Activated T-cell treated with anti-CD3 and anti-CD28 coated beads for 48 hours (primary cell): ENCODE measurements around the gene SCIN.
"Not testable (repeated sequence)": the region's sequence is repeated elsewhere in the genome, so short reads cannot be mapped to it uniquely, and the experiment has no call there.

Source experiments
- DNase-seq: peaks from one replicate; pipeline ENCODE4 v3.0.0-alpha.2; 2020; ENCODE audit warnings: low read depth

The SCIN gene

GRCh38 chr7:12688485-12689170, 118.1 kb downstream of the SCIN start:
- not testable (repeated sequence) for DNase-seq

GRCh38 chr7:12689451-12689850, 118.9 kb downstream of the SCIN start:
- DNase-seq, result no peak

DNA sequence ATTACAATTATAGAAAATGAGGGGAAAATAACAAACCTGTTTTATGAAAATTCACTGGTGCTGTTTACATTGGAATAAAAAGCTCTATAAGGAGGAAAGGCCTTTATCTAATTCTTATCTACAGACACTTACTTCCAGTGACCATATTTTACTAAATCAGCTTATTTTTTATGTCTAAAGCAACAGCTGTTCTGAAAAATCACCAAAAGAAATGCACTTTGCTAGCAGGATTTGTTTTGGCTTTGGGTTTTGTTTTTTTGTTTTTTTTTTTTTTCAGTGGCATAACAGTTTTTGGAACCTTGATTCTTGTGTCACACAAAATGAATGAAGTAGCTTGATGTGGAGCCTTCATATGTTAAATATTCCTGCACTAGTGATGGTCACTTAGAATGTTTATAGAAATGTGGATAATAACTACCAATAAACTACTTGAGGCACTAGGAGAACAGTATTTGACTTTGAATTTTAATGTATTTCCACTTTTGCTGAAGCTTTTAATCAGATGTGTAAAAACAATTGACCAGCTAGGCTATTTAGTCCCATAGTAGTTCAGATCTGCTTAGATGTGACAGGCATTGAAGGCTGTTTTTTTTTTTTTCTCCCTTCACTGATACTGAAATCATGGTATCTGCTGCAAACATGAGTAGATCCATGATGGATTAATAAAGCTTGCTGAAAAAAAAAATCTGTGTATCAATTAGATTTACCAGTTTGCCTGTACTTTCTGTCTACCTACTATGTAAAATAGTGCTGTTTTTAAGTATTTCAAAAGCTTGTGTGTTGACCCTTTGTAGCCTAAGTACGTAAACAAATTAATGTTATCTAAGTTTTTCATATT, 119.7 kb downstream of the SCIN start:
- no peak for DNase-seq

DNA sequence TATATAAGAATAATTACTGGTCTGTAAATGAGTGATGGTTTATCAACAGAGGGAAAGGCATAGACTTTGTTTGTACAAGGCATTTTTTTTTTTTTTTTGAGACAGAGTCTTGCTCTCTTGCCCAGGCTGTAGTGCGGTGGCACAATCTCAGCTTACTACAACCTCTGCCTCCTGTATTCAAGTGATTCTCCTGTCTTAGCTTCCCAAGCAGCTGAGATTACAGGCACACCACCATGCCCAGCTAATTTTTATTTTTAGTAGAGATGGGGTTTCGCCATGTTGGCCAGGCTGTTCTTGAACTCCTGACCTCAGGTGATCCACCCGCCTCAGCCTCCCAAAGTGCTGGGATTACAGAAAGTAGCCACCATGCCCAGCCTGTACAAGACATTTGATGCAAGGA, 120.9 kb downstream of the SCIN start:
- not testable (repeated sequence) for DNase-seq

- DNase-seq, result no peak
Measured at GRCh38 chr7:12692035-12692434, 121.5 kb downstream of the SCIN start.

- no peak for DNase-seq
Measured at GRCh38 chr7:12692479-12693259, 122.1 kb downstream of the SCIN start.

DNA sequence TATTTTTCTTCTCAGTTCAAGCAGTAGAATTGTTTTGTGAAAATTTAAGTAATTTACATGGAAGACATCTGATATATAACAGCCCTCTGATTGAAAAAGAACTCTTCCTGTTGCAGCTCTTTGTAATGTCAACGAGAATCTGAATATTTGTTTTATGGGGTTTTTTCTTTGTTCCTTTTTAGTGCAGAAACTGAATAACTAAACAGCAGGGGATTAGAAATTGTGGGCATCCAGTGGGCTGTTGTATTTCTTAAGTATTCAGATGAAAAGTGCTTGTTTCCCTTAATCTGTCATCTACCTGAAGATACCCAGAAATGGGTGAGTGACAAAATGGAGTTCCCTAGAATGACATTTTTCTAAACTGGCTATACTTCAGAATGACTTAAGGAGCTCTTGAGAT, 124.3 kb downstream of the SCIN start:
- no peak for DNase-seq

GRCh38 chr7:12695965-12696364, 125.4 kb downstream of the SCIN start:
- no peak for DNase-seq

DNA sequence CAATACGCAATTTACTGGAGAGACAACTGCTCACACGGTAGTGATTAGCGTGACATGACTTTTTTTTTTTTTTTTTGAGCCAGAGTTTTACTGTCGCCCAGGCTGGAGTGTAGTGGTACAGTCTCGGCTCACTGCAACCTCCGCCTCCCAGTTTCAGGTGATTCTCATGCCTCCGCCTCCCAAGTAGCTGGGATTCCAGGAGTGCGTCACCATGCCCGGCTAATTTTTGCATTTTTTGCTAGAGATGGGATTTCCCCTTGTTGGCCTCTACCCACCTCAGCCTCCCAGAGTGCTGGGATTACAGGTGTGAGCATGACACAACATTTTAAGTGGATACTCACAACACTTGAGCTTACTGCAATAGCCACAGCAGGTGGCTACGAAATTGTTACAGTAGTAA, 128.8 kb downstream of the SCIN start:
- no peak for DNase-seq

DNA sequence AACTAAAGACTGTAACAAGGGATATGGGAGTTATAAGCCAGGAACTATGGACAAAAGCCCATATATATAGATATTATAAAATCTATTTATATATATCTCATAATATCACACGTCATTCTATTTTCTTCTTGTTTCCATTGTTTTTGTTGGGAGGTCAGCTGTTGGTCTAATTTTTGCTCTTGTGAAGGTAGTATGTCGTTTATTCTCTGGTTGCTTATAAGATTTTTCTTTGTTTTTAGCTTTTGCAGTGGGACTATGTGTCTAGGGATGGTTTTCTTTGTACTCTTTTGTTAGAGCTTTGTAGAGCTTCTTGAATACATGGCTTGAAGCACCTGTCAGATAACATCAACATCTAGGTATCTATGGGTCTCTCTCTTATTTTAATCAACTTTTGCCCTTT, 130.9 kb downstream of the SCIN start:
- no peak for DNase-seq

DNA sequence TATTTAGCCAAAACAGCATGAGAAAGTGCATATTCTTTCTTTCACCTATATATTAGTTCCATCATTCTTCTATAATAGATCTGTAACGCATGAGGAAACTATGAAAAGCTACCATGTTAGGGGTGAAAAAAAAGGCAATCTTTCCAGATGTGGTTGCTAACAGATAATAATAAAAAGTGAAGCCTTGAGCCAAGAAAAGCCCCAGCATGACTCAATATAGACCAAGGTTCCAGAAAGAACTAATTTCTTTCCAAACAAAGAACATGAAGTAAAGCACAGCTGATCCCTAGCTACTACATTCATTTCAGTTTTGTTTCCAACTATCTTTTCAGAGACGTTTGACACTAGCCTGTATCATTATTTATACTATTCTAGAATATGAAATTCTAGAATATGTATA, 133.4 kb downstream of the SCIN start:
- no peak for DNase-seq

DNA sequence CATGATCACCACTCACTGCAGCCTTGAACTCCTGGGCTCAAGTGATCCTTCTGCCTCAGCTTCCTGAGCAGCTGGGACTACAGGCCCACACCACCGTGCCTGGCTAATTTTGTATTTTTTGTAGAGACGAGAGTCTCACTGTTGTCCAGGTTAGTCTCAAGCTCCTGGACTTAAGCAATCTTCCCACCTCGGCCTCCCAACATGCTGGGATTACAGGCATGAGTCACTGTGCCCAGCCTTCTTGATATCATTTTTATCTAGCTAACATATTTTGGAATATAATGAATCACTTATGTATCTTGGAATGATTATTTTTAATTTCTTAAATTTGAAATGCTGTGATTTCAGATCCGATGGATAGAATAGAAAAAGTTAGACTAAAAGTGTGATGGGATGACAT, 135.4 kb downstream of the SCIN start:
- no peak for DNase-seq

DNA sequence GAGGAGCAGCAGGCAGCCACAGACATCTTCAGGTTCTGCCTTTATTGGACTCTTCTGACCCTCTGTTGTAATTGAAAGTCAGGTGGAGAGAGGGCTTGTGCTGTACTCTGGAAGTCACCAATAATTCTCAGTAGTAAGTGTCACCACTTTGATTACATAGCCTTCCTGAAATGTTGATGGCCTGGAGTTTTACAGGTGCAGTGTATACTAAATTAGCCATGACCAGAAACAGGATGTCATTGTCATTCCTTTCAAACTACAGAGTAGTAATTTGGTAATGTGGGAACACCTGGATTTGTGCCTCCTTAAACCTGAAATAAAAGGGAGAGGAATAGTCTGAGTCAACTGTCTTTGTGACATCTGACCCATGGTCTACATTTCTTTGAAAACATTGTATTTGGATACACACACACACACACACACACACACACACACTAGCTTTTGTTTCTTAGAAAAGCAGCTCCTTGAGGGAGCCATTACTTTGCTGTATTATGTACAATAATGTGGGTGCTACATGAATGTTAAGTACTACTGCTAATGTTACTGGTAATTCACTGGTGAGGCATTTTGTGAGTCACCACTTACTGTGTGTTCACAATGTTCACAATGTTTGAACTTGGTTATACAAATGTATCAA, 136.5 kb downstream of the SCIN start:
- no peak for DNase-seq

GRCh38 chr7:12708314-12708713, 137.8 kb downstream of the SCIN start:
- no peak for DNase-seq
